Hepatocyte (in vitro differentiated cells): Measurements from ENCODE around the gene ZER1. TPM values are rescaled to one million over a fixed set of nuclear protein-coding genes. Genes with fewer than 3 reads are reported as not detected.

ENCODE experiments used
- DNase-seq: peaks from one replicate; pipeline ENCODE4 v3.0.0-alpha.2; 2016; ENCODE audit warnings: low spot score
- H2AFZ ChIP-seq: fragments of 200-600 bp; sonication (generic); 2 replicates; pipeline ENCODE4 v1.6.0; 2016; ENCODE audit warnings: antibody characterized with exemption, mild to moderate bottlenecking
- H3K27ac ChIP-seq: fragments of 200-600 bp; sonication (generic); 2 replicates; pipeline ENCODE4 v1.5.1; 2016; ENCODE audit warnings: mild to moderate bottlenecking
- H3K27me3 ChIP-seq: fragments of 200-600 bp; sonication (generic); 2 replicates; pipeline ENCODE4 v1.6.1; 2016
- H3K36me3 ChIP-seq: fragments of 200-600 bp; sonication (generic); replicated peaks from 2 replicates; pipeline ENCODE4 v1.5.1; 2016; ENCODE audit warnings: low read depth; ENCODE audit not compliant: insufficient read depth
- H3K4me1 ChIP-seq: fragments of 200-600 bp; sonication (generic); 2 replicates; pipeline ENCODE4 v1.5.1; 2016; ENCODE audit warnings: mild to moderate bottlenecking, moderate library complexity; ENCODE audit not compliant: insufficient read depth
- H3K4me2 ChIP-seq: fragments of 200-600 bp; sonication (generic); 2 replicates; pipeline ENCODE4 v1.6.0; 2016
- H3K4me3 ChIP-seq: fragments of 200-600 bp; sonication (generic); 2 replicates; pipeline ENCODE4 v1.5.1; 2016; ENCODE audit warnings: mild to moderate bottlenecking
- H3K79me2 ChIP-seq: fragments of 200-600 bp; sonication (generic); 2 replicates; pipeline ENCODE4 v1.6.0; 2017; ENCODE audit warnings: mild to moderate bottlenecking
- H3K9me2 ChIP-seq: fragments of 200-600 bp; sonication (generic); replicated peaks from 2 replicates; pipeline ENCODE4 v1.6.0; 2017; ENCODE audit warnings: mild to moderate bottlenecking; ENCODE audit not compliant: insufficient read depth
- H3K9me3 ChIP-seq: fragments of 200-600 bp; sonication (generic); 2 replicates; pipeline ENCODE4 v1.5.1; 2016; ENCODE audit warnings: low read depth, mild to moderate bottlenecking
- H4K20me1 ChIP-seq: fragments of 200-600 bp; sonication (generic); 2 replicates; pipeline ENCODE4 v1.6.0; 2016; ENCODE audit warnings: mild to moderate bottlenecking; ENCODE audit not compliant: insufficient read depth, poor library complexity, severe bottlenecking
- CTCF ChIP-seq: fragments of 200-600 bp; sonication (generic); IDR thresholded peaks from 2 replicates; pipeline ENCODE4 v1.5.1; 2016; ENCODE audit warnings: antibody characterized with exemption, mild to moderate bottlenecking; ENCODE audit not compliant: poor library complexity
- EZH2 ChIP-seq: fragments of 200-600 bp; sonication (generic); IDR thresholded peaks from 2 replicates; pipeline ENCODE4 v1.6.1; 2016; ENCODE audit warnings: antibody characterized with exemption, mild to moderate bottlenecking, borderline replicate concordance
- EZH2phosphoT487 ChIP-seq: fragments of 200-600 bp; sonication (generic); IDR thresholded peaks from one replicate; pipeline ENCODE4 v1.6.1; 2018; ENCODE audit warnings: antibody characterized with exemption, mild to moderate bottlenecking, low read depth, moderate library complexity; ENCODE audit not compliant: unreplicated experiment, severe bottlenecking
- WGBS: methylation state at CpG from one replicate; pipeline ENCODE4 v1.1.6; 2016; ENCODE audit warnings: low lambda C conversion rate; ENCODE audit errors: missing lambda C conversion rate; 5-methylcytosine and 5-hydroxymethylcytosine counted together
- polyA plus RNA-seq: library from polyadenylated mRNA; unstranded; fragments of >200 nt; fragmentation: Nextera tagmentation; extraction: Ambion mirVana; gene quantifications from 2 replicates; pipeline ENCODE4 v1.2.1, GENCODE V29; 2016
- total RNA-seq: library from RNA; depleted of rRNA; stranded (reverse); fragments of >200 nt; gene quantifications from 2 replicates; pipeline ENCODE4 v1.2.3, GENCODE V29; 2014

The ZER1 gene
- total and polyA plus RNA-seq, 2 experiments from 2014 or later: 24.4 to 38.9 TPM

- no peak overlapping the region for H3K4me2 ChIP-seq
- peaks cover 4% of the 10 kb centered on the region for H3K79me2 ChIP-seq
- no peaks in the 10 kb centered on the region for H3K9me3 ChIP-seq
- no peak overlapping the region for H2AFZ ChIP-seq
- H3K36me3 ChIP-seq: no peaks in the 10 kb centered on the region
- no peak overlapping the region for H3K27ac ChIP-seq
- 96% methylated on average over 16 of the region's 16 CpGs for WGBS
- peaks cover 2% of the 10 kb centered on the region for H4K20me1 ChIP-seq
- H3K9me2 ChIP-seq: no peaks in the 10 kb centered on the region
- H3K27me3 ChIP-seq: no peaks in the 10 kb centered on the region
- no peaks in the 10 kb centered on the region for H3K4me1 ChIP-seq
- no peak for TF ChIP-seq EZH2phosphoT487
- no peak for TF ChIP-seq EZH2
- no peak for TF ChIP-seq CTCF
- DNase-seq: no peak
- H3K4me3 ChIP-seq: no peak overlapping the region
These were observed 18.1 kb downstream of the ZER1 start for GRCh38 chr9:128753627-128754026.

GRCh38 chr9:128750926-128751595, 20.7 kb downstream of the ZER1 start:
- no peak for DNase-seq
- Histone ChIP-seq H3K79me2 (no peaks in the 10 kb centered on the region), H3K4me2 (no peak overlapping the region), H4K20me1 (peaks cover under 1% of the 10 kb centered on the region), H3K36me3 (no peaks in the 10 kb centered on the region), H3K9me2 (no peaks in the 10 kb centered on the region), H3K4me1 (no peaks in the 10 kb centered on the region), H3K27me3 (no peaks in the 10 kb centered on the region), H3K27ac (no peak overlapping the region), H2AFZ (no peak overlapping the region), H3K9me3 (no peaks in the 10 kb centered on the region), H3K4me3 (no peak overlapping the region)
- TF ChIP-seq CTCF (no peak), EZH2 (no peak), EZH2phosphoT487 (no peak)
- WGBS: 96% methylated on average over 22 of the region's 22 CpGs

- Histone ChIP-seq H3K27ac (no peak overlapping the region), H3K4me3 (no peak overlapping the region), H3K9me2 (no peaks in the 10 kb centered on the region), H3K9me3 (no peaks in the 10 kb centered on the region), H4K20me1 (no peaks in the 10 kb centered on the region), H3K27me3 (no peaks in the 10 kb centered on the region), H3K4me1 (no peaks in the 10 kb centered on the region), H3K4me2 (no peak overlapping the region), H3K79me2 (no peaks in the 10 kb centered on the region), H2AFZ (no peak overlapping the region), H3K36me3 (no peaks in the 10 kb centered on the region)
- DNase-seq: no peak
- TF ChIP-seq EZH2 (no peak), EZH2phosphoT487 (no peak), CTCF (no peak)
- WGBS: 95% methylated on average over 1 of the region's 1 CpG
These were observed 24.5 kb downstream of the ZER1 start for GRCh38 chr9:128747241-128747640.

- no peaks in the 10 kb centered on the region for H3K9me3 ChIP-seq
- H3K27me3 ChIP-seq: no peaks in the 10 kb centered on the region
- no peak for DNase-seq
- H4K20me1 ChIP-seq: no peaks in the 10 kb centered on the region
- no peak overlapping the region for H3K4me3 ChIP-seq
- H3K9me2 ChIP-seq: no peaks in the 10 kb centered on the region
- no peak overlapping the region for H2AFZ ChIP-seq
- H3K4me2 ChIP-seq: no peak overlapping the region
- H3K4me1 ChIP-seq: no peaks in the 10 kb centered on the region
- no peaks in the 10 kb centered on the region for H3K36me3 ChIP-seq
- H3K79me2 ChIP-seq: no peaks in the 10 kb centered on the region
- 95% methylated on average over 1 of the region's 1 CpG for WGBS
- H3K27ac ChIP-seq: no peak overlapping the region
- TF ChIP-seq EZH2: no peak
- TF ChIP-seq EZH2phosphoT487: no peak
- TF ChIP-seq CTCF: no peak
These were observed 28.3 kb downstream of the ZER1 start for GRCh38 chr9:128743421-128743820.
